IgD-negative memory B cell (primary cell): ENCODE measurements around the gene KIAA0825. TPM values are rescaled to one million over a fixed set of nuclear protein-coding genes. Genes with fewer than 3 reads are reported as not detected.

Source experiments
- H3K27ac Mint-ChIP-seq, 3 donors: one replicate each; pipeline ENCODE4 v1.8.0; 2020 to 2022; ENCODE audit warnings: mild to moderate bottlenecking in 3 of 3, mixed read lengths in 3 of 3, moderate library complexity in 1 of 3
- H3K27me3 Mint-ChIP-seq: one replicate; pipeline ENCODE4 v1.8.0; 2021; ENCODE audit warnings: mixed read lengths
- H3K36me3 Mint-ChIP-seq: one replicate; pipeline ENCODE4 v1.8.0; 2020; ENCODE audit warnings: mild to moderate bottlenecking, mixed read lengths
- H3K4me1 Mint-ChIP-seq, 3 donors: one replicate each; pipeline ENCODE4 v1.8.0; 2020 to 2022; ENCODE audit warnings: mixed read lengths in 3 of 3, mild to moderate bottlenecking in 1 of 3
- H3K4me3 Mint-ChIP-seq, 4 donors: one replicate each; pipeline ENCODE4 v1.8.0; 2020 to 2022; ENCODE audit warnings: mild to moderate bottlenecking in 4 of 4, mixed read lengths in 4 of 4, moderate library complexity in 3 of 4
- H3K9me3 Mint-ChIP-seq, 3 donors: one replicate each; pipeline ENCODE4 v1.8.0; 2020 to 2021; ENCODE audit warnings: mixed read lengths in 3 of 3, mild to moderate bottlenecking in 1 of 3
- polyA plus RNA-seq: library from polyadenylated mRNA; unstranded; fragments of 300-500 nt; fragmentation: Illumina TruSeq; gene quantifications from one replicate; pipeline ENCODE4 v1.2.3, GENCODE V29; 2021

The KIAA0825 gene
- polyA plus RNA-seq, 1 donor from 2014 or later: 0.84 TPM

DNA sequence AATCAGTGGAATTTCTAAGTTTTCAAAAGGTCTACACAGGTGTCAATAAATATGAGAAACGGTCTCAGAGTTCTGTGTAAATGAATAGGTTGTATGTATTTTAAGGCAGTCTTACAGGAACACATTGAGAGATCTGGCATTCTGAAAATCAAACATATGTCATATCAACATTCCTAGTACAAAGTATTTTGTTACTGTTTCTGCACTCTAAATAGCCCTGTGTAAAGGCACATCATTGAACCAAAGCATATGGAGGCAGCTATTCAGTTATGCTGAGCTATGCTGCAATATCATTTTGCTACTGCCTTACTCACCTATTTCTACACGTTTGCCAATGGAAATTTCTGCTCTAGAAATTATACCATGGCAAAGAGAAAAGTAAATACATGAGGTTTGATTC, 379.1 kb downstream of the KIAA0825 start:
- Mint-ChIP-seq H3K27ac (no peak overlapping the region), H3K9me3 (peaks cover 5 to 7% (median 7%) of the 10 kb centered on the region in 3 donors), H3K4me3 (no peak overlapping the region), H3K36me3 (no peaks in the 10 kb centered on the region), H3K27me3 (no peaks in the 10 kb centered on the region), H3K4me1 (no peaks in the 10 kb centered on the region)

DNA sequence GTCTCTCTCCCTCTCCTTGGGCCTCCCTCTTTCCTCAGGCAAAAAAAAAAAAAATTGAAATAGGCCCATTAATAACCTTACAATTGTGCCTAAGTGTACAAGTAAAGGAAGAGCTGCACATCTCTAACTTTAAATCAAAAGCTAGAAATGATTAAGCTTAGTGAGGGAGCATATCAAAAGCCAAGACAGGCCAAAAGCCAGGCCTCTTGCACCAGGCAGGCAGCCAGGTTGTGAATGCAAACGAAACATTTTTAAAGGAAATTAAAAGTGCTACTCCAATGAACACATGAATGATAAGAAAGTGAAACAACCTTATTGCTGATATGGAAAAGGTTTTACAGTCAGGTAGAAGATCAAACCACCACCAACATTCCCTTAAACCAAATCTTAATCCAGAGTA, 383.4 kb downstream of the KIAA0825 start:
- H3K27ac Mint-ChIP-seq: no peak overlapping the region
- no peak overlapping the region for H3K4me3 Mint-ChIP-seq
- H3K9me3 Mint-ChIP-seq: peaks cover 5 to 7% (median 7%) of the 10 kb centered on the region in 3 donors
- H3K4me1 Mint-ChIP-seq: no peaks in the 10 kb centered on the region
- H3K27me3 Mint-ChIP-seq: no peaks in the 10 kb centered on the region
- no peaks in the 10 kb centered on the region for H3K36me3 Mint-ChIP-seq

DNA sequence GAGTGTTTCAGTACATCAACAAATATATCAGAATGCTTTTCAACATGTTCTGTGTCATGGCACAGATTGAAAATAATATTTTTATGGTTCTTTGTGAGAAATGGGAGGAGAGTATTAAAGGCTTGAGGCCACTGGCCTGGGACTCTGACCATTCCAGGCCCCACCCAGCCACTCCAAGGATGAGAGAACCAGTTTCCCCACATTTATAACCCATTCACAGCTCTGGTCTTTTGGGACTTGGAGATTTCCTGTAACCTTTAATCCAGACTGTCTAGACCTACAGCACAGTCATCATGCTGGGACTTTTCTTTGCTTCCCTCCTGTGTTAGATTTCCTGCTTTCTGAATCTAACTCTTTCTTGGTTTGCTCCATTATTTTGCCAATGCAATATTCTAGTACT, 389.6 kb downstream of the KIAA0825 start:
- peaks cover 0 to 2% (median 0%) of the 10 kb centered on the region in 3 donors for H3K9me3 Mint-ChIP-seq
- H3K27me3 Mint-ChIP-seq: peaks cover 3% of the 10 kb centered on the region
- H3K4me3 Mint-ChIP-seq: no peak overlapping the region
- H3K27ac Mint-ChIP-seq: no peak overlapping the region
- H3K4me1 Mint-ChIP-seq: no peaks in the 10 kb centered on the region
- H3K36me3 Mint-ChIP-seq: no peaks in the 10 kb centered on the region

DNA sequence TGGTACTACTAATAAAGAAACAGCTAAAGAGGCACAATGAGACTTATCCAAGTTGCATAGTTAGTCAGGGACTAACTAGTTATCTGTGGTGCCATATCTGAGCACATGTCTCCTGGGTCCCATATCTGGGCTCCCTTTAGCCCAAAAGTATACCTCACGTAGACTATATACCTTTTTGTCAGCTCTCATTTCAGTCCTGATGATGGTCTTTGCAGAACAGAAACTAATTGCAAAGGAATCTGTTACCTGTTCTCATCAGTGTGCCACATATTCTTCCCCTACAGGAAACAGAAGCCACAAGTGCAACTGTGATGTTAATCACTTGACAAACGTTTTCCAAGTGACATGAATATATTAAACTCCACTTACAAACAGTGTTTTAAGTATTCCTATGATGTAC, 395.2 kb downstream of the KIAA0825 start:
- H3K4me3 Mint-ChIP-seq: no peak overlapping the region
- peaks cover 0 to 2% (median 0%) of the 10 kb centered on the region in 3 donors for H3K4me1 Mint-ChIP-seq
- no peaks in the 10 kb centered on the region for H3K36me3 Mint-ChIP-seq
- no peak overlapping the region for H3K27ac Mint-ChIP-seq
- peaks cover 3% of the 10 kb centered on the region for H3K27me3 Mint-ChIP-seq
- peaks cover 0 to 2% (median 0%) of the 10 kb centered on the region in 3 donors for H3K9me3 Mint-ChIP-seq

DNA sequence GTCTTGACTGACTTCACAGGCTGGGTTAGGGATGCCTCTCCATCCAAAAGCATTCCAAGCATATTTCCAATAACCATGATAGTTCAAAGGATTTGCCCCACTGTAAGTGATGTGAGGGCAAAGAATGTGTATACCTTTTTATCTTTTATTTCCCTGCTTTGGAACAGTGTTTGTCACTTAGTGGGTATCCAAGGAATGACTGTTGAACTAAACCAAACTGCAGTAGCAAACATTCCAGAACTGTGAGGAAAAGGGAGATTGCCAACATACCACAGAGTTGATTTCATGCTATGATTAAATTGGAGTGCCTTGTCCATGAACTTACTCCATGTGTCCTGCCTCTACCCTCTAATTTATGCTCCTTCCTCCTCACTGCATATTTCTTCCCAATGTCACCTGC, 400.0 kb downstream of the KIAA0825 start:
- Mint-ChIP-seq H3K27me3 (no peaks in the 10 kb centered on the region), H3K4me3 (no peak overlapping the region), H3K9me3 (no peaks in the 10 kb centered on the region), H3K4me1 (peaks cover 0 to 1% (median 0%) of the 10 kb centered on the region in 3 donors), H3K27ac (no peak overlapping the region), H3K36me3 (no peaks in the 10 kb centered on the region)

DNA sequence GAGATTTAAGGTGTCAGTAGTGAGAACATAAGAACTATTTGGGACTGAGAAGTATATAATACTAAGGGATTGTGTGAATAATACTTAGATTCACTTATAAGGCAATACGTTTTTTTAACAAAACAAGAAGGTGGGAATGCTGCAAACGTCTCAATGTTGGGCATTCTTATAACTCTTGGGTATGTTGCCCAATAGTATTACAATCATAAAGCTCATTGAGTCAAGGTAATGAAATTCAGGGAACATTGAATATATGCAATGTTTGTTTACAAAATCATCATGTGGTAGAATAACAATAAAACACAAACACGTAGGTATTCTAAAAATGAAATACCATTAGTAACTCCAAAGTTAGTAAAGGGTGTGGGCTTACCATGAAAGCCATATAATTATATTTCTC, 400.7 kb downstream of the KIAA0825 start:
- no peaks in the 10 kb centered on the region for H3K4me1 Mint-ChIP-seq
- no peak overlapping the region for H3K27ac Mint-ChIP-seq
- no peaks in the 10 kb centered on the region for H3K9me3 Mint-ChIP-seq
- H3K27me3 Mint-ChIP-seq: no peaks in the 10 kb centered on the region
- no peak overlapping the region for H3K4me3 Mint-ChIP-seq
- no peaks in the 10 kb centered on the region for H3K36me3 Mint-ChIP-seq

DNA sequence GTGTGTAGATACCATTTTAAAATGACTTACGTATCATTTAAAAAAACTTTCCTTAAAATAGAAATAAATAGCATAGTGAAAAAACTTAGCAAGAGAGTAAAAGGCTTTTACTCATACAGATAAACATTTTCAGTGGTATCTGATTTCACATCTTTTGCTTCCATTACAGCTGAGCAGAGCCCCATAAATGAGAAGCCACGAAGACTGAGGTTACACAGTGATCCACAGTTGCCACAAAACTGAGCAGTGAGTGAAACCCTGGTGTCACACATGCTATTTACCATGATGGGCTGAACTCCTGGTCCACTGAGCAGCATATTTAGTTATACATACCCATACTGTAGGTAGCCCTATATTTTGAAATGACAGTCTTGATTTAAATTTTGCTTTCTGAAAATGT, 401.2 kb downstream of the KIAA0825 start:
- Mint-ChIP-seq H3K27ac (no peak overlapping the region), H3K9me3 (no peaks in the 10 kb centered on the region), H3K4me3 (no peak overlapping the region), H3K4me1 (no peaks in the 10 kb centered on the region), H3K36me3 (no peaks in the 10 kb centered on the region), H3K27me3 (no peaks in the 10 kb centered on the region)

DNA sequence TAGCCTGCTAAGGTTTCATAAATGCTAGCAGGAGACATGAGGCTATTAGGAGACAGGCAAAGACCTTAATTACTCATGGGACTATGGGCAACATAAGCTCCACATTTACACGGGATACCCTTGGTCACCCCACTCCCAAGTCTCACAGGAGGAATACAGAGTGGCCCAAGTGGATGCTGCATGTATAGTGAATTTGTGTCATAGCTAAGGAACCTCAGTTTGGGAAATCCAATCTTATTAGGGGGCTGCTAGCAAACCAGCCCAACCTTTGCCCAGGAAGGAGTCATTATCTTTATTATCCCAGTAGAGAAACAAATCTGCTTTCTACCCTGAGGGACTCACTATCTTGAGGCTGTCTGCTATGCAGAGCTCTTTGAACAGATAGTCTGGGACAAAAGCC, 405.9 kb downstream of the KIAA0825 start:
- H3K27ac Mint-ChIP-seq: no peak overlapping the region
- peaks cover 2% of the 10 kb centered on the region for H3K27me3 Mint-ChIP-seq
- no peaks in the 10 kb centered on the region for H3K36me3 Mint-ChIP-seq
- no peak overlapping the region for H3K4me3 Mint-ChIP-seq
- H3K9me3 Mint-ChIP-seq: no peaks in the 10 kb centered on the region
- H3K4me1 Mint-ChIP-seq: no peaks in the 10 kb centered on the region

DNA sequence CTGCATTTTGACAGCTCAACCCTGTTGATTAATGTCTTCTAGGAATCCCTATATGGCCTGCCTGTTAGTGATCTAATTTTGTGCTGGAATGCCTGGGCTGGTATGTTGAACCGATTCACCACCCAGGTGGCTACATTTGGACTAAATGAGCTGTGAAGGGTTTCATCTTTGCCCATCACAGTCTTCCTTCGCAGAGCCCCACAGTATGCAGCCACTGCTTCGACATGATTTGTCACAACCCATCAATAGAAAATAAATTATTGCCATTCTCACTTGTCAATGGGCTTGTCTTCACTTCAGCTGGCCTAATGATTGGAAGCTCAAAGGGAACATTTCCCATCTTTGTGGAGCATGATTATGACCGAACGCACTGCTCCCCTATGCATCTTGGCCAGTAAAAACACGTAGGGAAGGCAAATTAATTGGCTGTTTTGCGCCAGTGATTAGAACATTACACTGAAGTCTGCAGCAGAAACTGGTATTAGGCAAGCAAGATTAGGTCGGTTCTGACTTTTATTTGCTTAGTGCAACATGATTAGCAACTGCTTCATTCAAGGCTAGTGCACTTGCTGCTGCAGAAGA, 408.5 kb downstream of the KIAA0825 start:
- H3K9me3 Mint-ChIP-seq: no peaks in the 10 kb centered on the region
- no peaks in the 10 kb centered on the region for H3K36me3 Mint-ChIP-seq
- H3K27me3 Mint-ChIP-seq: peaks cover 2% of the 10 kb centered on the region
- no peak overlapping the region for H3K4me3 Mint-ChIP-seq
- H3K4me1 Mint-ChIP-seq: no peaks in the 10 kb centered on the region
- no peak overlapping the region for H3K27ac Mint-ChIP-seq

DNA sequence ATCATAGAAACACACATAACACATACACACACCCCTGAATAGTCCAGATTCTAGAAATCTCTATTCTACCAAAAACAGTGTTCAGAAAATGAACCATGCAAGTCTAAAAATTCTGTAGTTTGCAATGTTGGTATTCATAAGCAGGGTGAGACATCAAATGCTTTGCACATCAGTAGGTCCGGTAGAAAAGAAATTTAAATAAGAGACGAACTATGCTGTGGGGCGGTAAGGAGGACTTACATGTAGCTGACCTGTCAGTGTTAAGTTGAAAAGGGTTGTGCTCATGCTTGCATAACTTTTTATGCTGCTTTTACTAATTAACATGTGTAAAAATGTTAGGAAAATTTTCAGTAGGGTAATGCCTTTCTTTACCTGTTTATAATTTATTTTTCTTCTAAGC, 409.1 kb downstream of the KIAA0825 start:
- no peaks in the 10 kb centered on the region for H3K4me1 Mint-ChIP-seq
- H3K36me3 Mint-ChIP-seq: no peaks in the 10 kb centered on the region
- no peaks in the 10 kb centered on the region for H3K9me3 Mint-ChIP-seq
- H3K27me3 Mint-ChIP-seq: peaks cover 2% of the 10 kb centered on the region
- H3K27ac Mint-ChIP-seq: no peak overlapping the region
- H3K4me3 Mint-ChIP-seq: no peak overlapping the region

DNA sequence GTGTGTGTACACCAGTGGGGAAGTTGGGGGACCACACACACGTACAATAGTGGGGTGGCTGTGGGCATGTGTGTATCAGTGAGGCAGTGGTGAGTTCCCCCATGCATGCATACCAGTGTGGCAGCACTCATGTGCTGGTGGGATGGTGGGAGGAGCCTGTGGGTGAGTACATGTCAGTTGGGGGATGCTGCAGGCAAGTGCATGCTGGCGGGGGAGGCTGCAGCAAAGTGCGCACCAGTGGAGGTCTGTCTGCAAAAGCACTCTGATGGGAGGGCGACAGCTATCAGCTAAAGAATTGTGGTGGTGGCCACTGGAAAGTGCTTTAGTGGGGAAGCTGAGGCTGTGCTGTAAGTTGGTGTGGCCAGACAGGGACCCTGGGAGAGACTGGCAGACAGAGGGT, 418.8 kb downstream of the KIAA0825 start:
- Mint-ChIP-seq H3K4me3 (no peak overlapping the region), H3K4me1 (no peaks in the 10 kb centered on the region), H3K9me3 (no peaks in the 10 kb centered on the region), H3K27me3 (no peaks in the 10 kb centered on the region), H3K36me3 (no peaks in the 10 kb centered on the region), H3K27ac (no peak overlapping the region)

DNA sequence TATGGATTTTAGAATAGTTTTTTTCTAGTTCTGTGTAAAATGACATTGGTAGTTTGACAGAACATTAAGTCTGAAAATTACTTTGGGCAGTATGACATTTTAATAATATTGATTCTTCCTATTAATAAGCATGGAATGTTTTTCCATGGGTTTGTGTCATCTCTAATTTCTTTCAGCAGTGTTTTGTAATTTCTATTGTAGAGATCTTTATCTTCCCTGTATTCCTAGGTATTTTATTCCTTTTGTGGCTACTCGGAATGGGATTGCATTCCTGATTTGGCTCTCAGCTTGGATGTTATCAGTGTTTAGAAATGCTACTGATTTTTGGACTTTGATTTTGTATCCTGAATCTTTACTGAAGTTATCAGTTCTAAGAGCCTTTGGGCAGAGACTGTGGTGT, 420.4 kb downstream of the KIAA0825 start:
- Mint-ChIP-seq H3K9me3 (no peaks in the 10 kb centered on the region), H3K4me1 (no peaks in the 10 kb centered on the region), H3K36me3 (no peaks in the 10 kb centered on the region), H3K4me3 (no peak overlapping the region), H3K27me3 (no peaks in the 10 kb centered on the region), H3K27ac (no peak overlapping the region)

DNA sequence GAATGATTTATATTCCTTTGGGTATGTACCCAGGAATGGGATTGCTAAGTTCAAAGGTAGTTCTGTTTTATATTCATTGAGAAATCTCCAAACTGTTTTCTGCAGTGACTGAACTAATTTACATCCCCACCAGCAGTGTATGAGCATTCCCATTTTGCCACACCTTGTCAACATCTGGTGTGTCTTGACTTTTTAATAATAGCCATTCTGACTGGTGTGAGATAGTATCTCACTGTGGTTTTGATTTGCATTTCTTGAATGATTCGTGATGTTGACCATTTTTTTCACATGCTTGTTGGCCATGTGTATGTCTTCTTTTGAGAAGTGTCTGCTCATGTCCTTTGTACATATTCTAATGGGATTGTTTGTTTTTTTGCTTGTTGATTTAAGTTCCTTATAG, 421.5 kb downstream of the KIAA0825 start:
- no peaks in the 10 kb centered on the region for H3K4me1 Mint-ChIP-seq
- no peak overlapping the region for H3K4me3 Mint-ChIP-seq
- H3K9me3 Mint-ChIP-seq: no peaks in the 10 kb centered on the region
- H3K27me3 Mint-ChIP-seq: no peaks in the 10 kb centered on the region
- H3K36me3 Mint-ChIP-seq: no peaks in the 10 kb centered on the region
- no peak overlapping the region for H3K27ac Mint-ChIP-seq

DNA sequence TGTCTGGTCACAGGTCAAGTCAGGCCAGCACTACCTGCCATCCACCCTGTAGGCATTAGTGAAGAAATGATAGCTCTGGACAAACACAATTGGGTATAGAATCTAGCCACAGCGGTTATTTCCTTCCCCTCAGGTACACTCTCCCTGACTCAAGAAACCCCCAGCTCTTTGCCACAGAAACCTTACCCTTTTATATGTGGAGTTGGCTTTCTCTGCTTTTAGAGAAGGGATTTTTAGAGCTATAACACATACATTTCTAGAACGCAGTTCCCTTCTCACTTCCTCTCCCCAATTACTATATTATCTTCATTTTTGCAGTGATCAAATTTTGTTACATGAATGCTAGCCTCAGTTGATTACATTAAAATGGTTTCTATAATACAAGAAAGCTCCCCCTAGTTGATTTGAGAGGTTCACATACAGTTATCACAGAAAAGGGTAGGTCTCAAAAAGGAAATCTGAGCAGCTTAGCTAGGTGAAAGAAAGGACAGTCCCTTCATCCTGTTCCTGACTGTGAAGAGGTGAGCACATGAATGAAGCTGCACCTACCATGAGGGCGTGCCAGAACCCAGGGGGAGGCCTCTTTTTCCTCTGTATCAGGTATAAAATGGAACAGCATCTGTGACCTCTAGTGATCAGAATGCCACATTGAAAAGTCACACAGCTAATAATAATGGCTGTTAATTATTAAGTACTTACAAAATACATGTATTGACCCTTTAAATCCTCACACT, 425.6 kb downstream of the KIAA0825 start:
- no peak overlapping the region for H3K27ac Mint-ChIP-seq
- peaks cover 0 to 8% (median 6%) of the 10 kb centered on the region in 3 donors for H3K9me3 Mint-ChIP-seq
- no peaks in the 10 kb centered on the region for H3K27me3 Mint-ChIP-seq
- H3K4me3 Mint-ChIP-seq: no peak overlapping the region
- no peaks in the 10 kb centered on the region for H3K36me3 Mint-ChIP-seq
- no peaks in the 10 kb centered on the region for H3K4me1 Mint-ChIP-seq

DNA sequence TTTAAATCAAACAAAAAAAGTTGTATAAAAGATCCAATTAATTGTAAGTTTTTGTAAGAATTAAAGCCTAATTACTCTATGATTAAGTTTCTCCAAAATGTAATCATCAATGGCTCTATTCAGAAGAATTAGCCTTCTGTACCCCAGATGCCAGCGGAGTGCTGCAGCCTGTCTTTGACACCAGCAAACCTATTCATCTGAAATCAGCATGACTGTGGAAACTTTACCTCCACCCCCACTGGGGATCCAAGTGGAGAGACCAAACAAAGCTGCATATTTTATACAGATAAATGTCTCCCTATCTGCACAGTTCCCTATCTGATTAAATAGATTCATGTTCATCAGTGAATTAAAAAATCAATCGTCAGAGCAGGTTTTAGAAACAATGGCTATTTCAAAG, 426.8 kb downstream of the KIAA0825 start:
- Mint-ChIP-seq H3K9me3 (peaks cover 0 to 10% (median 6%) of the 10 kb centered on the region in 3 donors), H3K36me3 (no peaks in the 10 kb centered on the region), H3K4me1 (no peaks in the 10 kb centered on the region), H3K27me3 (no peaks in the 10 kb centered on the region), H3K27ac (no peak overlapping the region), H3K4me3 (no peak overlapping the region)

DNA sequence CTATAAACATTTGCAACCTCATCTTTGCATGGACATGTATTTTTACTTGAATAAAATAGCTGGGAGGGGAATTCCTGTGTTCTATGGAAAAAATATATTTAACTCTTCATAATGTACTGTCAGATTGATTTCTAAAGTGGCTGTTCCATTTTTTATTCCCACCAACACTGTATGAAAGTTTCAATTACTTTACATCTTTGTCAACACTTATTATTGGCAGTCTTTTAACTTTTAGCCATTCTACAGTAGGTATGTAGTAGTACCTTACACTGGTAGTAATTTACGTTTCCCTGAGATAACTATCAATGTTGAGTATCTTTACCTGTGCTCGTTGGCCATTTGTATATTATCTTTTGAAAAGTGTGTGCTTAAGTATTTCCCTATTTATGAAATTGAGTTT, 429.7 kb downstream of the KIAA0825 start:
- H3K27ac Mint-ChIP-seq: no peak overlapping the region
- no peaks in the 10 kb centered on the region for H3K27me3 Mint-ChIP-seq
- H3K4me3 Mint-ChIP-seq: no peak overlapping the region
- no peaks in the 10 kb centered on the region for H3K4me1 Mint-ChIP-seq
- H3K36me3 Mint-ChIP-seq: no peaks in the 10 kb centered on the region
- H3K9me3 Mint-ChIP-seq: peaks cover 0 to 10% (median 6%) of the 10 kb centered on the region in 3 donors
